B cell (primary cell): Measurements from ENCODE around the gene AMZ1. TPM values are rescaled to one million over a fixed set of nuclear protein-coding genes. Genes with fewer than 3 reads are reported as not detected.
"Not testable (repeated sequence)": the region's sequence is repeated elsewhere in the genome, so short reads cannot be mapped to it uniquely, and the experiment has no call there.

Experiments used
- ATAC-seq: fragments of 200-7000 bp; cut with Tn5 transposase; one replicate; pipeline ENCODE4 v1.10.0; 2021; ENCODE audit warnings: low read depth, mild to moderate bottlenecking, moderate number of reproducible peaks, moderate library complexity
- CTCF ChIA-PET: fragments of 350-600 bp; sonication (Branson Sonifier 250); formaldehyde crosslinking; loops from one replicate; lab custom pipeline; 2021; ENCODE audit warnings: antibody characterized with exemption, inconsistent platforms; lab: Charles Lee
- POLR2A ChIA-PET: fragments of 350-600 bp; sonication (Branson Sonifier 250); formaldehyde crosslinking; loops from one replicate; lab custom pipeline; 2021; ENCODE audit warnings: antibody characterized with exemption; lab: Charles Lee
- DNase-seq: peaks from one replicate; pipeline ENCODE4 v3.0.0; 2013
- H2AFZ ChIP-seq: 2 replicates; pipeline ENCODE4 v1.6.1; 2012; ENCODE audit warnings: mild to moderate bottlenecking, low read depth, low read length; ENCODE audit not compliant: insufficient read depth, poor library complexity, severe bottlenecking
- H3K27ac ChIP-seq, 2 donors: 1 replicate in 1 of 2; 2 replicates in 1 of 2; pipeline ENCODE4 v1.5.1; 2012 to 2013; ENCODE audit warnings: low read length in 2 of 2, mild to moderate bottlenecking in 2 of 2, moderate library complexity in 1 of 2
- H3K27me3 ChIP-seq, 4 experiments: fragments of 200-600 bp in 1 of 4; sonication (generic) in 1 of 4; replicated peaks in 1 of 4; 1 replicate in 2 of 4; 2 replicates in 2 of 4; pipeline versions ENCODE4 v1.6.1 to v1.7.0; 2013 to 2016; ENCODE audit warnings: low read length in 3 of 4, mild to moderate bottlenecking in 2 of 4, mixed read lengths in 1 of 4, moderate library complexity in 1 of 4; ENCODE audit not compliant: insufficient read depth in 4 of 4, control insufficient read depth in 3 of 4; ENCODE audit errors: control extremely low read depth in 1 of 4
- H3K36me3 ChIP-seq, 2 experiments: replicated peaks in 1 of 2; 1 replicate in 1 of 2; 2 replicates in 1 of 2; pipeline versions ENCODE4 v1.6.1 to v1.7.1; 2013; ENCODE audit warnings: low read length in 1 of 2; ENCODE audit not compliant: insufficient read depth in 2 of 2, control insufficient read depth in 1 of 2; ENCODE audit errors: control extremely low read depth in 1 of 2, extremely low read depth in 1 of 2
- H3K4me1 ChIP-seq, 2 donors: fragments of 200-600 bp in 1 of 2; sonication (generic) in 1 of 2; 1 replicate in 1 of 2; 2 replicates in 1 of 2; pipeline versions ENCODE4 v1.5.1 to v1.6.1; 2013 to 2017; ENCODE audit warnings: low read length in 2 of 2; ENCODE audit not compliant: control insufficient read depth in 2 of 2, insufficient read depth in 2 of 2
- H3K4me2 ChIP-seq: replicated peaks from 2 replicates; pipeline ENCODE3; 2012; ENCODE audit warnings: mild to moderate bottlenecking, low read depth, low read length; ENCODE audit not compliant: poor library complexity, severe bottlenecking
- H3K4me3 ChIP-seq, 5 experiments: fragments of 200-600 bp in 1 of 5; sonication (generic) in 1 of 5; 1 replicate in 3 of 5; 2 replicates in 2 of 5; pipeline versions ENCODE4 v1.5.1 to v1.7.0; 2011 to 2016; ENCODE audit warnings: low read length in 4 of 5, mild to moderate bottlenecking in 4 of 5, low read depth in 2 of 5, control low read depth in 1 of 5, moderate library complexity in 1 of 5; ENCODE audit not compliant: insufficient read depth in 1 of 5; ENCODE audit errors: control extremely low read depth in 1 of 5, extremely low read depth in 1 of 5
- H3K79me2 ChIP-seq: fragments of 200-600 bp; sonication (generic); one replicate; pipeline ENCODE4 v1.6.0; 2016; ENCODE audit warnings: low read length; ENCODE audit not compliant: control insufficient read depth, insufficient read depth
- H3K9ac ChIP-seq: fragments of 200-600 bp; sonication (generic); 2 replicates; pipeline ENCODE4 v1.6.1; 2017; ENCODE audit warnings: mild to moderate bottlenecking, low read length, moderate library complexity
- H3K9me3 ChIP-seq, 3 donors: one replicate each; pipeline versions ENCODE4 v1.6.1 to v1.7.1; 2013; ENCODE audit warnings: low read length in 2 of 3; ENCODE audit not compliant: control insufficient read depth in 2 of 3, insufficient read depth in 1 of 3; ENCODE audit errors: control extremely low read depth in 1 of 3
- H4K20me1 ChIP-seq: 2 replicates; pipeline ENCODE4 v1.6.0; 2012; ENCODE audit warnings: mild to moderate bottlenecking, low read length; ENCODE audit not compliant: insufficient read depth, control insufficient read depth, poor library complexity, severe bottlenecking
- H3K27ac Mint-ChIP-seq: one replicate; pipeline ENCODE4 v1.8.0; 2021; ENCODE audit warnings: mixed read lengths
- H3K27me3 Mint-ChIP-seq: one replicate; pipeline ENCODE4 v1.8.0; 2021; ENCODE audit warnings: mixed read lengths
- H3K4me1 Mint-ChIP-seq: one replicate; pipeline ENCODE4 v1.8.0; 2021; ENCODE audit warnings: mixed read lengths
- H3K4me3 Mint-ChIP-seq: one replicate; pipeline ENCODE4 v1.8.0; 2021; ENCODE audit warnings: mixed read lengths
- H3K9me3 Mint-ChIP-seq: one replicate; pipeline ENCODE4 v1.8.0; 2022; ENCODE audit warnings: mixed read lengths; ENCODE audit not compliant: insufficient read depth
- EZH2 ChIP-seq: IDR thresholded peaks from 2 replicates; pipeline ENCODE4 v1.6.1; 2012; ENCODE audit warnings: borderline replicate concordance, low read depth, mild to moderate bottlenecking, moderate library complexity, low read length; ENCODE audit not compliant: insufficient read depth, poor library complexity, severe bottlenecking
- WGBS: methylation state at CpG from one replicate; pipeline ENCODE4 v1.1.5; 2013; ENCODE audit warnings: missing lambda C conversion rate; ENCODE audit not compliant: insufficient coverage; 5-methylcytosine and 5-hydroxymethylcytosine counted together
- intact Hi-C: fragments of 100-400 bp; cut with micrococcal nuclease; formaldehyde crosslinking; loops from one replicate; pipeline ENCODE4 v1.10.0; 2022
- polyA plus RNA-seq: library from polyadenylated mRNA; depleted of rRNA; stranded (reverse); fragments of >200 nt; gene quantifications from 2 replicates; pipeline ENCODE4 v1.2.3, GENCODE V29; 2012
- total RNA-seq, 2 donors: library from RNA; stranded (reverse); fragments of 120-200 nt in 1 of 2; gene quantifications; 1 replicate in 1 of 2; 2 replicates in 1 of 2; pipeline versions ENCODE4 v1.2.3 to v1.2.4, GENCODE V29; 2013 to 2022
- TF ChIP-seq, protein P1 (sequence below): fragments of 200-600 bp; IDR thresholded peaks from one replicate; pipeline ENCODE4 v1.8.0; 2022; ENCODE audit warnings: antibody characterized with exemption, mild to moderate bottlenecking

The AMZ1 gene
- total and polyA plus RNA-seq, 2 donors (not counting 1 experiment from before 2014, with no cell fraction given) = 0.73 to 13.2 TPM

- Histone ChIP-seq H3K4me2 (no peak overlapping the region), H4K20me1 (no peaks in the 10 kb centered on the region), H3K4me3 (no peak overlapping the region), H3K9me3 (peaks cover 0 to 9% (median 0%) of the 10 kb centered on the region in 3 donors), H3K4me1 (peaks cover 6 to 8% of the 10 kb centered on the region in 2 donors), H3K27me3 (peaks cover 0 to 2% (median 0%) of the 10 kb centered on the region in 4 experiments), H2AFZ (no peak overlapping the region), H3K79me2 (no peaks in the 10 kb centered on the region), H3K36me3 (no peaks in the 10 kb centered on the region), H3K27ac (no peak overlapping the region), H3K9ac (no peak overlapping the region)
- intact Hi-C loops = no loop called here
- DNase-seq (no peak), ATAC-seq (no peak)
- peaks cover 3% of the 10 kb centered on the region for H3K9me3 Mint-ChIP-seq
- H3K27ac Mint-ChIP-seq = no peak overlapping the region
- POLR2A ChIA-PET = no interaction called here
- H3K27me3 Mint-ChIP-seq = peaks cover 7% of the 10 kb centered on the region
- no peak overlapping the region for H3K4me3 Mint-ChIP-seq
- CTCF ChIA-PET = interaction anchor here (0.8 to 6.8 kb wide), 3 partner anchors 34 to 223 kb away, joined by 3 to 128 read pairs (median 3); no protein-coding TSS in a partner anchor
- peaks cover 6% of the 10 kb centered on the region for H3K4me1 Mint-ChIP-seq
- TF ChIP-seq EZH2 = no peak
- TF ChIP-seq, protein P1, sequence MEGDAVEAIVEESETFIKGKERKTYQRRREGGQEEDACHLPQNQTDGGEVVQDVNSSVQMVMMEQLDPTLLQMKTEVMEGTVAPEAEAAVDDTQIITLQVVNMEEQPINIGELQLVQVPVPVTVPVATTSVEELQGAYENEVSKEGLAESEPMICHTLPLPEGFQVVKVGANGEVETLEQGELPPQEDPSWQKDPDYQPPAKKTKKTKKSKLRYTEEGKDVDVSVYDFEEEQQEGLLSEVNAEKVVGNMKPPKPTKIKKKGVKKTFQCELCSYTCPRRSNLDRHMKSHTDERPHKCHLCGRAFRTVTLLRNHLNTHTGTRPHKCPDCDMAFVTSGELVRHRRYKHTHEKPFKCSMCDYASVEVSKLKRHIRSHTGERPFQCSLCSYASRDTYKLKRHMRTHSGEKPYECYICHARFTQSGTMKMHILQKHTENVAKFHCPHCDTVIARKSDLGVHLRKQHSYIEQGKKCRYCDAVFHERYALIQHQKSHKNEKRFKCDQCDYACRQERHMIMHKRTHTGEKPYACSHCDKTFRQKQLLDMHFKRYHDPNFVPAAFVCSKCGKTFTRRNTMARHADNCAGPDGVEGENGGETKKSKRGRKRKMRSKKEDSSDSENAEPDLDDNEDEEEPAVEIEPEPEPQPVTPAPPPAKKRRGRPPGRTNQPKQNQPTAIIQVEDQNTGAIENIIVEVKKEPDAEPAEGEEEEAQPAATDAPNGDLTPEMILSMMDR = no peak
These were observed 14.1 kb upstream of the AMZ1 start for GRCh38 chr7:2673934-2674333.

DNA sequence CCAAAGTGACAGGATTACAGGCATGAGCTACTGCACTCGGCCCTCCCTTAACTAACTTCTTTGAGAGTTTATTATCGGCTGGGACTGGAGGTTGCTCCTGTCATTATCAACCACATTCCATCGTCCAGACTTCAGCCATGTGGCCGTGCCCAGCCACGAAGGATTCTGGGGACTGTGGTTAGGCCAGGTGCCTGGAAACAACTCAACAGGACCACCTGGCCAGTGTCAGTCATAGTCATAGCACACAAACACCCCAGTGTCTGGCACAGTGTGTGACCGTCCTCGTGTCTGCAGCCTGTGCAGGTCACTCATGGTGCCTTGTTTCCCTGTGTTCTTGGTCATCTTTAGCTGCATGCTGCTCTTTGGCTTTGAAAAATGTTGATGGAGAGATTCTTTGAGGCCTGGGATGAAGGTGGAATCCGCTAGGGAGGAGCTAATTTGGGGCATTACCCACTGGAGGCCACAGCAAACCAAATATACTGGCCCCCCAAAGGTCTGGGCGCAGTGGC is 12.7 kb upstream of the AMZ1 start:
- Mint-ChIP-seq H3K27ac (no peak overlapping the region), H3K27me3 (no peaks in the 10 kb centered on the region), H3K4me1 (peaks cover 6% of the 10 kb centered on the region), H3K9me3 (peaks cover 3% of the 10 kb centered on the region), H3K4me3 (no peak overlapping the region)
- Histone ChIP-seq H3K27ac (no peak overlapping the region), H3K4me2 (no peak overlapping the region), H3K4me1 (peaks cover 6 to 8% of the 10 kb centered on the region in 2 donors), H4K20me1 (no peaks in the 10 kb centered on the region), H3K79me2 (no peaks in the 10 kb centered on the region), H2AFZ (no peak overlapping the region), H3K4me3 (no peak overlapping the region), H3K27me3 (no peaks in the 10 kb centered on the region), H3K9ac (no peak overlapping the region), H3K36me3 (no peaks in the 10 kb centered on the region), H3K9me3 (peaks cover 0 to 9% (median 0%) of the 10 kb centered on the region in 3 donors)
- POLR2A ChIA-PET = no interaction called here
- WGBS = 95% methylated on average over 5 of the region's 9 CpGs
- CTCF ChIA-PET = no interaction called here
- ATAC-seq (no peak), DNase-seq (no peak)
- TF ChIP-seq EZH2 = no peak
- TF ChIP-seq, protein P1 = no peak
- intact Hi-C loops = no loop called here

DNA sequence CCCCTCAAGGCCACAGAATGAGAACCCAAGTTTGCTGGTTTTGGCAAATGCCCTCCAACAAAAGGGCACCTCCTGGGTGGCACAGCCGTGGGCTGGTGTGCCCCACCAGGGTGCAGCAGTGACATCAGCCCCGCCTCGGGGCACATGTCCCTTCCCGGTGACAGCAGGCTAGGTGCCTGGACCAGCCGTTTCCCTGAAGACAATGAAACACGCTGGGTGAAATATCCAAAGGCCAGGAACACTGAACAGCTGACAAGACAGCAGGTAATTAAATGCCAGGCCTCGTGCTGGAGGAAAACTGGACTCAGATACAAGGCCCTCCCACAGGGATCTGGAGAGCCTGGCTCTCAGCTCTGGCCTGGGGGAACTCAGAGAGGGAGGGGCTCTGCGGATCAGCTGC is 11.4 kb upstream of the AMZ1 start:
- H3K9me3 Mint-ChIP-seq, H3K4me3 Mint-ChIP-seq, H3K4me2 ChIP-seq, H3K27ac Mint-ChIP-seq, ATAC-seq, H3K36me3 ChIP-seq, H3K27me3 Mint-ChIP-seq, H3K27me3 ChIP-seq, H4K20me1 ChIP-seq, H3K79me2 ChIP-seq, H3K4me1 ChIP-seq, DNase-seq, H3K4me3 ChIP-seq, H3K9ac ChIP-seq, intact Hi-C loops, H2AFZ ChIP-seq, POLR2A ChIA-PET, H3K27ac ChIP-seq, H3K4me1 Mint-ChIP-seq, CTCF ChIA-PET: not testable (repeated sequence)
- peaks cover 0 to 13% (median 0%) of the 10 kb centered on the region in 3 donors for H3K9me3 ChIP-seq
- WGBS = 100% methylated on average over 1 of the region's 8 CpGs
